ENCODE data around the gene LGR5.

DNA sequence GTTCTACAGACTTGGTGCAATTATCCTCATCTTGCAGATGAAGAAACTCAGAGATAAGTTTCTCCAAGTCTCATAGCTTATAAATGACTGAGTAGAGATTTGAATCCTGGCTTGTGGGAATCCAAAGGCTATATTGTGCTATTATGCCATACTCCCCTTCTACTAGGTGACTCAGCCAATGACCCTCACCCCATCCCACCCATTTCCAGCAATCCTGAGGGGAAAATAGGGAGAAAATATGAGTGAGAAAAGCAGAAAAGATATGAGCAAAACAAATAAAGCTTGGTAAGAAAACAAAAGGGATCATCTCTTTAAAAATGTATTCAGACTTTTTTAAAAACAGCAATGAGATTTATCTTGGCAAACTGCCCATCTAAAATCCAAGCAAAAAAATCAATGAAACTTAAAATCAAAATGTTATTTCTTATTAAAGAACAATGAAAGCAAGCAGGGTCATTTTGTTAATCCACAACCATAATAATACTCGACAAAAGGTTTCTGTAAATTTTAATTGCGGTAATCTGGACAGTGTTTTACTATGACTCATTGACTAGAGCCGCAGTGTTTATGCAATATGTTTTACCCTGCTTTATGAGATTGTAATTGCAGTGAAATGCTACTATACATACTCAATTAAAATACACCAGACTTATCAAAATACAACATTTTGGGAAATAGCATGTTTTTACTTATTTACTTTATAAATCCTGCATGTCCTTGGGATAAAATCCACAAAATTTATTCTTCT lies 13.1 kb upstream of the LGR5 start:
- no peak for TF ChIP-seq POLR2A (IDR thresholded peaks at IDR 0.05; ENCODE audit: low read length)
- TF ChIP-seq GATA1 (IDR thresholded peaks at IDR 0.05; ENCODE audit: low read depth, low read length): no peak

All from erythroblast (primary cell).